Activated T-cell treated with anti-CD3 and anti-CD28 coated beads, Interleukin-2, amount 50 U/mL, for 72 hours (primary cell): ENCODE data around the gene TMIGD1. TPM values are rescaled to one million over a fixed set of nuclear protein-coding genes. Genes with fewer than 3 reads are reported as not detected.

Source experiments
- ATAC-seq, 2 donors: fragments of 150-1000 bp; cut with Tn5 transposase; replicated peaks in 1 of 2; 2 replicates each; pipeline ENCODE4 v1.10.0; 2021; ENCODE audit warnings: moderate library complexity in 2 of 2, mild to moderate bottlenecking in 1 of 2
- DNase-seq, 2 donors: peaks; one replicate each; pipeline ENCODE4 v3.0.0; 2021 to 2022; ENCODE audit warnings: mixed read lengths in 1 of 2
- H3K27ac Mint-ChIP-seq: one replicate; pipeline ENCODE4 v1.8.0; 2022; ENCODE audit warnings: mild to moderate bottlenecking, moderate library complexity, mixed read lengths
- H3K27me3 Mint-ChIP-seq: one replicate; pipeline ENCODE4 v1.8.0; 2022; ENCODE audit warnings: low read depth, mixed read lengths
- H3K36me3 Mint-ChIP-seq, 2 donors: one replicate each; pipeline ENCODE4 v1.8.0; 2022; ENCODE audit warnings: mixed read lengths in 2 of 2, mild to moderate bottlenecking in 1 of 2; ENCODE audit not compliant: insufficient read depth in 2 of 2
- H3K4me1 Mint-ChIP-seq: one replicate; pipeline ENCODE4 v1.8.0; 2022; ENCODE audit warnings: low read depth, mixed read lengths
- H3K4me3 Mint-ChIP-seq, 2 donors: one replicate each; pipeline ENCODE4 v1.8.0; 2022; ENCODE audit warnings: mild to moderate bottlenecking in 2 of 2, mixed read lengths in 2 of 2, moderate library complexity in 2 of 2
- H3K9me3 Mint-ChIP-seq, 2 donors: one replicate each; pipeline ENCODE4 v1.8.0; 2022; ENCODE audit warnings: mixed read lengths in 2 of 2
- total RNA-seq, 2 donors: library from RNA; stranded (reverse); gene quantifications; one replicate each; pipeline ENCODE4 v1.2.3, GENCODE V29; 2022

Gene TMIGD1
- total RNA-seq, 2 donors from 2014 or later = not detected

DNA sequence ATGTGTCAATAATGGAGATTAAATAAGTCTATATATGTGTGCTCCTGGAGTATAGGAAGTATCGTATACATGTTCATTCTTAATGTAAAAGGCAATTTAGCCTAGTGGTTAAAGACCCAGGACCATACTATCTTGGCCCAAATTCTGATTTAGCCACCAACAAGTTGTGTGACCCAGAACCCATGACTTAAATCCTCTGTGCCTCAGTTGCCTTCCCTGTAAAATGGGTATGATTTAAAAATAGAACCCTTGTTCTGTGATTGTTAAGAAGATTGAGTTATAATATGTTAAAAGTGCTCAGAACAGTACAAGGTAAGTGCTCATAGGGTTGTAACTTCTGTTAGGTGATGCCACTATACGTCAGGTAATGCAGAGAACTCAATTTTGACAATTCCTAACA lies 23.3 kb downstream of the TMIGD1 start:
- peaks cover 5% of the 10 kb centered on the region for H3K27me3 Mint-ChIP-seq
- ATAC-seq (no peak), DNase-seq (no peak)
- no peak overlapping the region for H3K4me3 Mint-ChIP-seq
- no peak overlapping the region for H3K27ac Mint-ChIP-seq
- H3K36me3 Mint-ChIP-seq = no peaks in the 10 kb centered on the region
- H3K9me3 Mint-ChIP-seq = no peaks in the 10 kb centered on the region
- peaks cover 4% of the 10 kb centered on the region for H3K4me1 Mint-ChIP-seq

- Mint-ChIP-seq H3K9me3 (no peaks in the 10 kb centered on the region), H3K4me3 (no peak overlapping the region), H3K4me1 (no peaks in the 10 kb centered on the region), H3K27ac (no peak overlapping the region), H3K27me3 (peaks cover 6% of the 10 kb centered on the region), H3K36me3 (no peaks in the 10 kb centered on the region)
- no peak for DNase-seq
- ATAC-seq = no peak
These were observed 24.3 kb downstream of the TMIGD1 start for GRCh38 chr17:30309591-30309990.

- Mint-ChIP-seq H3K36me3 (no peaks in the 10 kb centered on the region), H3K9me3 (no peaks in the 10 kb centered on the region), H3K27ac (no peak overlapping the region), H3K4me3 (no peak overlapping the region), H3K27me3 (peaks cover 6% of the 10 kb centered on the region), H3K4me1 (no peaks in the 10 kb centered on the region)
- DNase-seq (no peak), ATAC-seq (no peak)
These were observed 25.5 kb downstream of the TMIGD1 start for GRCh38 chr17:30308406-30308805.

DNA sequence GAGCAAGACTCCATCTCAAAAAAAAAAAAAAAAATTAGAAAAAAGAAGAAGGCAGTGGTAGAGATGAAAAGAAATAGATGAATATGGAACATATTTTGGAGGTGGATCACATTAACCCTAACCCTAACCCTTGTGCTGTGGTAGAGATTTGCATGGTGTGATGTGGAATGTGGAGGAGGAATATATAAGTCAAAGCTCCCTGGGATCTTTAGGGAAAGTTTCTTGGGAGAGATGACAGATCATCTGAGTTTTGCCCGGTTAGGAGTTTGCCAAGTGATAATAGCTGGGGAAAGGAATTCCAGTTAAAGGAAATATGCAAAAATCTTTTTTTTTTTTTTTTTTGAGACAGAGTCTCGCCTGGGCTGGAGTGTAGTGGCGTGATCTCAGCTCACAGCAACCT lies 29.1 kb downstream of the TMIGD1 start:
- Mint-ChIP-seq H3K9me3 (no peaks in the 10 kb centered on the region), H3K4me3 (no peak overlapping the region), H3K27ac (no peak overlapping the region), H3K4me1 (no peaks in the 10 kb centered on the region), H3K27me3 (peaks cover 6% of the 10 kb centered on the region), H3K36me3 (peaks cover 0 to 2% of the 10 kb centered on the region in 2 donors)
- ATAC-seq = no peak
- no peak for DNase-seq

- Mint-ChIP-seq H3K9me3 (no peaks in the 10 kb centered on the region), H3K4me3 (no peak overlapping the region), H3K36me3 (peaks cover 0 to 2% of the 10 kb centered on the region in 2 donors), H3K4me1 (no peaks in the 10 kb centered on the region), H3K27me3 (peaks cover 6% of the 10 kb centered on the region), H3K27ac (no peak overlapping the region)
- ATAC-seq (no peak), DNase-seq (no peak)
These were observed 31.6 kb downstream of the TMIGD1 start for GRCh38 chr17:30302241-30302640.

DNA sequence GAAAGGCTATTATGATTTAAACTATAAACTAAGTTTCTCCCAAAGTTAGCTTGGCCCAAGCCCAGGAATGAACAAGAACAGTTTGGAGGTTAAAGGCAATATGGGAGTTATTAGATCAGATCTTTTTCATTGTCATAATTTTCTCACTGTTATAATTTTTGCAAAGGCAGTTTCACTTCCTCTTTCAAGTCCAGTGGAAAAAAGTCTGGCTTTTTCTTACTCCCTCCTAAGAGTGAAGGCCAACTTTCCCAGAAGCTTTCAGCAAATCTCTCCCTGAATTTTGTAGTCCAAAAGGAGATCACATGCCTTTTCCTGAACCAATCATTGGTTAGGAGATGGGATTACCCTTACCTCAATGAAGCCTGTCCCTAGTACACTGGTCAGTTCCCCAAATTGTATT lies 33.0 kb downstream of the TMIGD1 start:
- no peak for ATAC-seq
- Mint-ChIP-seq H3K27ac (no peak overlapping the region), H3K9me3 (no peaks in the 10 kb centered on the region), H3K4me3 (no peak overlapping the region), H3K27me3 (peaks cover 3% of the 10 kb centered on the region), H3K36me3 (peaks cover 0 to 2% of the 10 kb centered on the region in 2 donors), H3K4me1 (no peaks in the 10 kb centered on the region)
- no peak for DNase-seq

DNA sequence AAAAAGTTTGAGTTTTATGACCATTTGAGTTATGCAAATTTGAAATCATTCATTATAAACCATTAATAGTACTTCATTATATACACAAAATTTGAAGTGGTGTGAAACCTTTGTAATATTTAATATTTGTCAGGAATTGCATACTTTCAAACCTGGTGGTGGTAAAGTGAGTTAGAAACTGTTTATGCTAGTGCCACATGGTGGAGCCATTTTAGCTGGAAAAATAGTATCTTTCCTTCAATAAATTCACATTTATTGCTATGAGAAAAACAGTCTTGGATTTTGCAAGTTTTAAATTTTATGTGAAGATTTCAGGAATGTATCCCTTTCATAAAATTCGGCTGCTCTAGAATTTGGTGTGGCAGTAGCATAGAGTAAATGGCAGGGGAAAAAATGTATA lies 34.9 kb downstream of the TMIGD1 start:
- DNase-seq (no peak), ATAC-seq (no peak)
- Mint-ChIP-seq H3K36me3 (peaks cover 0 to 2% of the 10 kb centered on the region in 2 donors), H3K4me3 (no peak overlapping the region), H3K9me3 (no peaks in the 10 kb centered on the region), H3K4me1 (no peaks in the 10 kb centered on the region), H3K27me3 (no peaks in the 10 kb centered on the region), H3K27ac (peak overlapping the region; percentile 54)

GRCh38 chr17:30297715-30298114 lies 36.1 kb downstream of the TMIGD1 start:
- Mint-ChIP-seq H3K36me3 (peaks cover 0 to 2% of the 10 kb centered on the region in 2 donors), H3K4me3 (no peak overlapping the region), H3K4me1 (no peaks in the 10 kb centered on the region), H3K27me3 (no peaks in the 10 kb centered on the region), H3K9me3 (no peaks in the 10 kb centered on the region), H3K27ac (no peak overlapping the region)
- no peak for DNase-seq
- no peak for ATAC-seq

DNA sequence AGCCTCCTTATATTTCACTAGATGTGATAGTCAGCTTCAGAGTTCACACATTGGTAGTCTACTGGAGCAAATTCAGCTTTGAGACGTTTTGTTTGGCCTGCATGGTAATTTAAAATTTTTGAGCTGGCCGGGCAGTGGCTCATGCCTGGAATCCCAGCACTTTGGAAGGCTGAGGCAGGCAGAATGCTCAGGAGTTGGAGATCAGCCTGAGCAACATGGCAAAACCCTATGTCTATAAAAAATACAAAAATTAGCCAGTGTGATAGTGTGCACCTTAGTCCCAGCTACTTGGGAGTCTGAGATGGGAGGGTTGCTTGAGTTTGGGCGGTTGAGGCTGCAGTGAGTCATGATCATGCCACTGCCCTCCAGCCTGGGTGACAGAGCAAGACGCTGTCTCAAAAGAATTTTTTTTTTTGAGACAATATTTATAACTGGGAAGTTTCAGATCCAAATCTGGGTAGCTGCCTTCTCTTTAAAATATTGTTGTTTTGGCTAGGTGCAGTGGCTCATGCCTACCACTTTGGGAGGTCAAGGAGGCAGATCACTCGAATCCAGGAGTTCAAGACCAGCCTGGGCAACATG lies 37.3 kb downstream of the TMIGD1 start:
- no peak for ATAC-seq
- Mint-ChIP-seq H3K9me3 (no peaks in the 10 kb centered on the region), H3K27me3 (no peaks in the 10 kb centered on the region), H3K4me3 (no peak overlapping the region), H3K27ac (no peak overlapping the region), H3K36me3 (peaks cover 0 to 2% of the 10 kb centered on the region in 2 donors), H3K4me1 (no peaks in the 10 kb centered on the region)
- no peak for DNase-seq

GRCh38 chr17:30292286-30292858 lies 41.5 kb downstream of the TMIGD1 start:
- H3K9me3 Mint-ChIP-seq = no peaks in the 10 kb centered on the region
- peak overlapping the region in 1 of 2 donors; percentile 76 for H3K4me3 Mint-ChIP-seq
- peaks cover 20% of the 10 kb centered on the region for H3K4me1 Mint-ChIP-seq
- H3K27me3 Mint-ChIP-seq = no peaks in the 10 kb centered on the region
- DNase-seq (no peak), ATAC-seq (no peak)
- H3K27ac Mint-ChIP-seq = no peak overlapping the region
- peaks cover 3 to 10% of the 10 kb centered on the region in 2 donors for H3K36me3 Mint-ChIP-seq

DNA sequence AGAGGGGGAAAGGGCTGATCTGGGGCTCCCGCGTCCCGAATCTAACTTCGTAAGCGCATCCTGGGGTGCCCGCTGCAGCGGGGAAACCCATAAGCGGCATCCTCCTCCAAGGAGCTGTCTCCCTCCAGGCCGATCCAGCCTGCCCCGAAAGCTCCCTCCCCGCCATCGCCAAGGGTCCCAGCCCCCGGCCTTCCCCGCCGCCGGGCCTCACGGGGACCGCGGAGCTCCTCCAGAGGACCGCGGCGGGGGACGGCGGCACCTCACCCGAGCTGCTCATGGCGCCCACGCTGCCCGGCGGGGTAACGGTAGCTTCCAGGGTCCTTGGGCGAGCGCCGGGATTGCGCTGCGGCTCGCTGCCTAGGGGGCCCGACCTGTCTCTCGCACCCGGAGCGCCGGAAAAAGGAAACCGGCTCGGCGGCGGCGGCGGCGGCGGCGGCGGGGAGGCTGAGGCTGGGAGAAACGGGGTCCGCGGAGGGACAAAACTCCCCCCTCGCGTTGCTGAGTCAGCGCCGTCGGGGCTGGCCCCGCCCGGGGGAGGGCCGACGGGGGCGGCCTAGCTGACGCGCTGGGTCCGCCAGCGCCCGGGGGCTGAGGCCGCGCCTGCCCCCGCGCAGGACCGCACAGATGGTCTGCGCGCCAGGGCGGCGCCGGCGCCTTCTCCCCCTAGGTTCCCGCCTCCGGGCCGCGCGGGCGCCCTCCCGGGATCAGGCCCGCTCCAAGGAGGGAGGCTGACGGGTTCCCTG lies 42.1 kb downstream of the TMIGD1 start, which contains the start of gene BLMH:
Gene BLMH (minus strand): TSS at position 402 of the 743 bp plus-strand sequence. CDS start 125 bp downstream, at position 277.
- DNase-seq = peak; percentile 87 to 90
- peak within 1 kb of the TSS; percentile 76 for H3K27ac Mint-ChIP-seq
- H3K36me3 Mint-ChIP-seq = peaks cover 3 to 15% of the 10 kb centered on the region in 2 donors
- peak; percentile 84 to 88 for ATAC-seq
- peak within 1 kb of the TSS; percentile 91 to 93 for H3K4me3 Mint-ChIP-seq
- H3K27me3 Mint-ChIP-seq = no peaks in the 10 kb centered on the region
- no peaks in the 10 kb centered on the region for H3K9me3 Mint-ChIP-seq
- peaks cover 20% of the 10 kb centered on the region for H3K4me1 Mint-ChIP-seq

GRCh38 chr17:30290696-30291542 lies 42.9 kb downstream of the TMIGD1 start:
- DNase-seq = peak; percentile 39 to 51
- peak; percentile 83 to 86 for ATAC-seq
- H3K4me3 Mint-ChIP-seq = peak overlapping the region; percentile 91 to 93
- no peaks in the 10 kb centered on the region for H3K27me3 Mint-ChIP-seq
- H3K4me1 Mint-ChIP-seq = peaks cover 20% of the 10 kb centered on the region
- peaks cover 3 to 19% of the 10 kb centered on the region in 2 donors for H3K36me3 Mint-ChIP-seq
- H3K27ac Mint-ChIP-seq = peak overlapping the region; percentile 76
- no peaks in the 10 kb centered on the region for H3K9me3 Mint-ChIP-seq

- Mint-ChIP-seq H3K27ac (no peak overlapping the region), H3K4me1 (peaks cover 20% of the 10 kb centered on the region)
These were observed 43.8 kb downstream of the TMIGD1 start for GRCh38 chr17:30290077-30290476.

More at GRCh38 chr17:30290077-30290476, 43.8 kb downstream of the TMIGD1 start:
- no peak for DNase-seq
- no peaks in the 10 kb centered on the region for H3K9me3 Mint-ChIP-seq
- peaks cover 3 to 21% of the 10 kb centered on the region in 2 donors for H3K36me3 Mint-ChIP-seq
- no peaks in the 10 kb centered on the region for H3K27me3 Mint-ChIP-seq
- H3K4me3 Mint-ChIP-seq = peak overlapping the region; percentile 91 to 93
- ATAC-seq = no peak
